HCT116 (cell line): Measurements from ENCODE around the gene KRTAP5-4. TPM values are rescaled to one million over a fixed set of nuclear protein-coding genes. Genes with fewer than 3 reads are reported as not detected.

Experiments used
- ATAC-seq: fragments of 200-7000 bp; cut with Tn5 transposase; 2 replicates; pipeline ENCODE4 v1.9.1; 2020; ENCODE audit warnings: mild to moderate bottlenecking, moderate library complexity
- BruUV-seq: library from RNA; stranded (reverse); fragments of 400-500 nt; replicated peaks from 2 replicates; lab custom pipeline; 2021; lab: Mats Ljungman, UMichigan
- CTCF ChIA-PET: fragments of 300-600 bp; sonication (Branson Sonifier 250); formaldehyde crosslinking; loops from one replicate; lab custom pipeline; 2021; ENCODE audit warnings: antibody characterized with exemption; lab: Charles Lee
- POLR2A ChIA-PET: fragments of 300-600, 350-600 bp; sonication (Branson Sonifier 250); formaldehyde crosslinking; loops from one replicate; lab custom pipeline; 2021; ENCODE audit warnings: antibody characterized with exemption; lab: Charles Lee
- RAD21 ChIA-PET, 2 experiments: fragments of 300-600 bp; sonication (Branson Sonifier 250); formaldehyde crosslinking; loops; one replicate each; lab custom pipeline; 2023; ENCODE audit warnings: low total read pairs in 2 of 2; ENCODE audit not compliant: uncharacterized antibody in 2 of 2, unreplicated experiment in 2 of 2, low non-redundant PET in 1 of 2; lab: Charles Lee
- DNase-seq: peaks from one replicate; pipeline ENCODE4 v3.0.0-alpha.2; 2010; ENCODE audit warnings: low read depth, low spot score
- H2AFZ ChIP-seq: fragments of 200-600 bp; shearing (Covaris generic), sonication (generic); 2 replicates; pipeline ENCODE4 v1.6.1; 2017; ENCODE audit warnings: low read depth, mixed run types, mixed read lengths, antibody characterized with exemption, low read length; ENCODE audit not compliant: poor library complexity, severe bottlenecking
- H3K27ac ChIP-seq: 2 replicates; pipeline ENCODE4 v1.5.1; 2012; ENCODE audit warnings: low read depth, low read length
- H3K27me3 ChIP-seq: fragments of 200-600 bp; sonication (generic); 2 replicates; pipeline ENCODE4 v1.6.1; 2016; ENCODE audit warnings: mixed run types, low read length, mixed read lengths; ENCODE audit not compliant: insufficient read depth
- H3K36me3 ChIP-seq, 2 experiments: fragments of 200-500 bp in 1 of 2; fragments of 200-600 bp in 1 of 2; sonication (Bioruptor generic) in 1 of 2; sonication (generic) in 1 of 2; 2 replicates each; pipeline versions ENCODE4 v1.5.1 to v1.6.1; 2014 to 2016; ENCODE audit warnings: low read length in 2 of 2, inconsistent platforms in 1 of 2, mixed read lengths in 1 of 2, mixed run types in 1 of 2; ENCODE audit not compliant: insufficient read depth in 2 of 2, control insufficient read depth in 1 of 2
- H3K4me1 ChIP-seq, 2 experiments: fragments of 200-600 bp in 1 of 2; sonication (generic) in 1 of 2; 2 replicates each; pipeline versions ENCODE4 v1.5.1 to v1.6.1; 2012 to 2017; ENCODE audit warnings: low read length in 2 of 2, inconsistent platforms in 1 of 2, mild to moderate bottlenecking in 1 of 2, mixed read lengths in 1 of 2, mixed run types in 1 of 2, moderate library complexity in 1 of 2; ENCODE audit not compliant: insufficient read depth in 2 of 2, control insufficient read depth in 1 of 2
- H3K4me2 ChIP-seq: fragments of 200-600 bp; sonication (generic); 2 replicates; pipeline ENCODE4 v1.6.1; 2017; ENCODE audit warnings: mixed run types, low read length, mixed read lengths
- H3K4me3 ChIP-seq, 2 experiments: fragments of 200-600 bp in 1 of 2; sonication (generic) in 1 of 2; replicated peaks in 1 of 2; 2 replicates each; pipeline ENCODE4 v1.5.1; 2011 to 2016; ENCODE audit warnings: low read length in 2 of 2, control low read depth in 1 of 2, low read depth in 1 of 2, mild to moderate bottlenecking in 1 of 2, mixed read lengths in 1 of 2, mixed run types in 1 of 2
- H3K79me2 ChIP-seq: fragments of 200-600 bp; sonication (generic); 2 replicates; pipeline ENCODE4 v1.6.1; 2017; ENCODE audit warnings: mild to moderate bottlenecking, mixed run types, low read length, moderate library complexity, mixed read lengths; ENCODE audit not compliant: insufficient read depth
- H3K9ac ChIP-seq: fragments of 200-600 bp; sonication (generic); 2 replicates; pipeline ENCODE4 v1.6.1; 2016; ENCODE audit warnings: low read length, mixed read lengths
- H3K9me2 ChIP-seq: fragments of 200-600 bp; sonication (generic), shearing (Covaris generic); 2 replicates; pipeline ENCODE4 v1.6.1; 2017; ENCODE audit warnings: mixed run types, mild to moderate bottlenecking, moderate library complexity; ENCODE audit not compliant: insufficient read depth
- H3K9me3 ChIP-seq, 2 experiments: fragments of 200-500 bp in 1 of 2; fragments of 200-600 bp in 1 of 2; sonication (Bioruptor generic) in 1 of 2; sonication (generic) in 1 of 2; 2 replicates each; pipeline ENCODE4 v1.6.1; 2014 to 2017; ENCODE audit warnings: low read length in 2 of 2, mixed read lengths in 2 of 2, inconsistent platforms in 1 of 2, low read depth in 1 of 2, mild to moderate bottlenecking in 1 of 2, mixed run types in 1 of 2, moderate library complexity in 1 of 2; ENCODE audit not compliant: control insufficient read depth in 1 of 2, insufficient read depth in 1 of 2
- H4K20me1 ChIP-seq: fragments of 200-600 bp; sonication (generic), shearing (Covaris generic); 2 replicates; pipeline ENCODE4 v1.6.1; 2017; ENCODE audit warnings: mixed run types, mild to moderate bottlenecking, moderate library complexity; ENCODE audit not compliant: insufficient read depth
- ATF3 ChIP-seq: IDR thresholded peaks from 2 replicates; pipeline ENCODE4 v1.6.1; 2012
- CBX3 ChIP-seq: IDR thresholded peaks from 2 replicates; pipeline ENCODE4 v1.6.1; 2012; ENCODE audit warnings: low read depth
- EGR1 ChIP-seq: IDR thresholded peaks from 2 replicates; pipeline ENCODE4 v1.6.1; 2012; ENCODE audit warnings: low read depth
- EZH2 ChIP-seq: fragments of 200-600 bp; sonication (generic); IDR thresholded peaks from 2 replicates; pipeline ENCODE4 v1.6.1; 2017; ENCODE audit warnings: antibody characterized with exemption, mixed run types
- EZH2phosphoT487 ChIP-seq: fragments of 200-600 bp; IDR thresholded peaks from 2 replicates; pipeline ENCODE4 v1.6.1; 2018; ENCODE audit warnings: antibody characterized with exemption, borderline replicate concordance
- FOSL1 ChIP-seq: IDR thresholded peaks from 2 replicates; pipeline ENCODE4 v1.6.1; 2012; ENCODE audit warnings: low read depth
- JUND ChIP-seq: IDR thresholded peaks from 2 replicates; pipeline ENCODE4 v1.6.1; 2012
- MAX ChIP-seq: IDR thresholded peaks from 2 replicates; pipeline ENCODE4 v1.6.1; 2012
- POLR2A ChIP-seq: IDR thresholded peaks from 2 replicates; pipeline ENCODE4 v1.7.0; 2011; ENCODE audit warnings: borderline replicate concordance; ENCODE audit not compliant: insufficient read depth, insufficient read length; ENCODE audit errors: extremely low read depth
- POLR2AphosphoS5 ChIP-seq: IDR thresholded peaks from 2 replicates; pipeline ENCODE4 v1.6.1; 2011; ENCODE audit warnings: mild to moderate bottlenecking, low read depth, low read length, moderate library complexity
- REST ChIP-seq: IDR thresholded peaks from 2 replicates; pipeline ENCODE4 v1.6.1; 2012; ENCODE audit warnings: low read depth
- SIN3A ChIP-seq: IDR thresholded peaks from 2 replicates; pipeline ENCODE4 v1.6.1; 2012; ENCODE audit warnings: low read depth
- SP1 ChIP-seq: IDR thresholded peaks from 2 replicates; pipeline ENCODE4 v1.6.1; 2012; ENCODE audit warnings: low read depth
- SRF ChIP-seq: IDR thresholded peaks from 2 replicates; pipeline ENCODE4 v1.6.1; 2012; ENCODE audit warnings: low read depth
- YY1 ChIP-seq: IDR thresholded peaks from 2 replicates; pipeline ENCODE4 v1.6.1; 2011; ENCODE audit warnings: low read length, low read depth, moderate library complexity, mild to moderate bottlenecking; ENCODE audit not compliant: insufficient replicate concordance; ENCODE audit errors: extremely low read depth
- ZFX ChIP-seq: fragments of 450-650 bp; IDR thresholded peaks from 2 replicates; pipeline ENCODE4 v1.6.1; 2017
- ZNF274 ChIP-seq: fragments of 200-500 bp; sonication (Bioruptor generic); IDR thresholded peaks from 2 replicates; pipeline ENCODE4 v1.6.1; 2014; ENCODE audit warnings: mild to moderate bottlenecking, low read depth, low read length, inconsistent platforms
- intact Hi-C: fragments of 100-400 bp; cut with micrococcal nuclease; formaldehyde crosslinking; loops from 2 replicates; pipeline ENCODE4 v1.10.0; 2022
- total RNA-seq: library from RNA; stranded (reverse); gene quantifications from one replicate; pipeline ENCODE4 v1.2.1, GENCODE V29; 2021; ENCODE audit not compliant: unreplicated experiment

Gene KRTAP5-4
- total RNA-seq, 1 experiment from 2014 or later: not detected

GRCh38 chr11:1671658-1672057, 49.7 kb upstream of the KRTAP5-4 start:
- CTCF ChIA-PET: no interaction called here
- H2AFZ ChIP-seq: no peak overlapping the region
- no TSS peak for BruUV-seq

More at GRCh38 chr11:1671658-1672057, 49.7 kb upstream of the KRTAP5-4 start:
- Histone ChIP-seq H3K9me2 (no peaks in the 10 kb centered on the region), H3K27me3 (peaks cover 48% of the 10 kb centered on the region; the same call in 1 of the 2 replicates), H3K27ac (no peak overlapping the region), H3K4me1 (no peaks in the 10 kb centered on the region), H4K20me1 (no peaks in the 10 kb centered on the region), H3K79me2 (no peaks in the 10 kb centered on the region), H3K4me2 (no peak overlapping the region), H3K9me3 (no peaks in the 10 kb centered on the region), H3K9ac (no peak overlapping the region), H3K4me3 (no peak overlapping the region), H3K36me3 (no peaks in the 10 kb centered on the region)
- POLR2A ChIA-PET: no interaction called here
- ATAC-seq (no peak), DNase-seq (no peak)
- no peak for TF ChIP-seq EZH2
- TF ChIP-seq MAX: no peak
- no peak for TF ChIP-seq REST
- no peak for TF ChIP-seq SRF
- no peak for TF ChIP-seq EGR1
- no peak for TF ChIP-seq CBX3
- no peak for TF ChIP-seq JUND
- TF ChIP-seq ZFX: no peak
- no peak for TF ChIP-seq FOSL1
- no peak for TF ChIP-seq ATF3
- no peak for TF ChIP-seq SP1
- no peak for TF ChIP-seq POLR2A
- TF ChIP-seq EZH2phosphoT487: no peak
- TF ChIP-seq ZNF274: no peak
- no peak for TF ChIP-seq POLR2AphosphoS5
- TF ChIP-seq SIN3A: no peak
- no peak for TF ChIP-seq YY1
- intact Hi-C loops: no loop called here
- RAD21 ChIA-PET: no interaction called here
